RWPE2 (cell line): ENCODE data around the gene SLC17A7.

Experiments used
- ATAC-seq: fragments of 200-7000 bp; cut with Tn5 transposase; 3 replicates; pipeline ENCODE4 v1.9.1; 2021; ENCODE audit warnings: low read depth
- DNase-seq: peaks from one replicate; pipeline ENCODE4 v3.0.0-alpha.2; 2020; ENCODE audit warnings: low spot score
- H3K27ac ChIP-seq: fragments of 450-650 bp; 2 replicates; pipeline ENCODE4 v1.5.1; 2017; ENCODE audit warnings: mild to moderate bottlenecking; ENCODE audit not compliant: poor library complexity, severe bottlenecking
- H3K27me3 ChIP-seq: fragments of 250-450 bp; sonication (Bioruptor Pico); 2 replicates; pipeline ENCODE4 v1.5.1; 2021; ENCODE audit warnings: mild to moderate bottlenecking, moderate library complexity; ENCODE audit not compliant: insufficient read depth, poor library complexity, severe bottlenecking
- H3K36me3 ChIP-seq: fragments of 250-450 bp; sonication (Bioruptor Pico); 2 replicates; pipeline ENCODE4 v1.5.1; 2020; ENCODE audit warnings: low read depth, mild to moderate bottlenecking, moderate library complexity
- H3K4me1 ChIP-seq: fragments of 250-450 bp; sonication (Bioruptor Pico); 2 replicates; pipeline ENCODE4 v1.5.1; 2021; ENCODE audit warnings: mild to moderate bottlenecking, moderate library complexity; ENCODE audit not compliant: insufficient read depth, poor library complexity, severe bottlenecking
- H3K4me3 ChIP-seq: fragments of 250-450 bp; sonication (Bioruptor Pico); 2 replicates; pipeline ENCODE4 v1.5.1; 2021; ENCODE audit warnings: mild to moderate bottlenecking, moderate library complexity; ENCODE audit not compliant: severe bottlenecking
- H3K9me3 ChIP-seq: fragments of 250-450 bp; sonication (Bioruptor Pico); 2 replicates; pipeline ENCODE4 v1.5.1; 2021; ENCODE audit warnings: mild to moderate bottlenecking, moderate library complexity; ENCODE audit not compliant: severe bottlenecking
- CTCF ChIP-seq: fragments of 450-650 bp; IDR thresholded peaks from one replicate; pipeline ENCODE4 v1.5.1; 2017; ENCODE audit warnings: mild to moderate bottlenecking, moderate library complexity; ENCODE audit not compliant: poor library complexity, severe bottlenecking

The SLC17A7 gene

GRCh38 chr19:49418511-49418910 is 22.8 kb downstream of the SLC17A7 start:
- Histone ChIP-seq H3K36me3 (no peaks in the 10 kb centered on the region), H3K9me3 (no peaks in the 10 kb centered on the region), H3K4me3 (no peak overlapping the region), H3K4me1 (no peaks in the 10 kb centered on the region), H3K27me3 (peaks cover 55% of the 10 kb centered on the region), H3K27ac (no peak overlapping the region)
- ATAC-seq (no peak), DNase-seq (no peak)
- TF ChIP-seq CTCF = no peak

GRCh38 chr19:49417088-49417487 is 24.2 kb downstream of the SLC17A7 start:
- Histone ChIP-seq H3K27me3 (peaks cover 41% of the 10 kb centered on the region), H3K4me1 (no peaks in the 10 kb centered on the region), H3K27ac (no peak overlapping the region), H3K4me3 (no peak overlapping the region), H3K9me3 (no peaks in the 10 kb centered on the region), H3K36me3 (no peaks in the 10 kb centered on the region)
- no peak for DNase-seq
- no peak for TF ChIP-seq CTCF
- ATAC-seq = no peak

DNA sequence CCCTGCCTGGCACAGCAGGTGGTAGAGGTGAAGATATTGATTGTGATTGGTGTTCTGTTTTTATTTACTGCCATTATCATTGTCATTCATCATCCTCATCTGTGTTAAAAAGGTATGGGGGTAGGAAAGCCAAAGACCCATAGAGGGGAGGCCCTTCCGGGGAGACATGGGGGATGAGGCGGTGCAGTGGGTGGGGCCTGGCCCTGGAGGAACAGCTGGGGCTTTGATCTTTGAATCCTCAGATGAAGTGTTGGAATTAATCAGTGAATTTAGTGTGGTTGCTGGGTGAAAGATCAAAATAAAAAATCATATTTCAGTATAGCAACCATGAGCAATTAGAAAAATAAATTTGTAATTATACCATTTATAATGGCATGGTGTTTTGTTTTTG is 25.5 kb downstream of the SLC17A7 start:
- peaks cover 29% of the 10 kb centered on the region for H3K27me3 ChIP-seq
- no peak overlapping the region for H3K4me3 ChIP-seq
- no peak for DNase-seq
- H3K9me3 ChIP-seq = no peaks in the 10 kb centered on the region
- H3K27ac ChIP-seq = no peak overlapping the region
- H3K4me1 ChIP-seq = no peaks in the 10 kb centered on the region
- no peak for ATAC-seq
- no peaks in the 10 kb centered on the region for H3K36me3 ChIP-seq
- TF ChIP-seq CTCF = no peak

- no peak overlapping the region for H3K4me3 ChIP-seq
- ATAC-seq (no peak), DNase-seq (no peak)
- no peak for TF ChIP-seq CTCF
- H3K27me3 ChIP-seq = peaks cover 24% of the 10 kb centered on the region
- no peaks in the 10 kb centered on the region for H3K36me3 ChIP-seq
- no peak overlapping the region for H3K27ac ChIP-seq
- H3K9me3 ChIP-seq = no peaks in the 10 kb centered on the region
- no peaks in the 10 kb centered on the region for H3K4me1 ChIP-seq
Measured at GRCh38 chr19:49415102-49415809, 26.1 kb downstream of the SLC17A7 start.

- DNase-seq (no peak), ATAC-seq (no peak)
- no peak for TF ChIP-seq CTCF
- no peak overlapping the region for H3K4me3 ChIP-seq
- no peaks in the 10 kb centered on the region for H3K4me1 ChIP-seq
- H3K27me3 ChIP-seq = peaks cover 14% of the 10 kb centered on the region
- no peaks in the 10 kb centered on the region for H3K9me3 ChIP-seq
- H3K36me3 ChIP-seq = no peaks in the 10 kb centered on the region
- H3K27ac ChIP-seq = no peak overlapping the region
Measured at GRCh38 chr19:49414256-49414655, 27.1 kb downstream of the SLC17A7 start.
